SK-N-SH (cell line): ENCODE measurements around the gene MALT1.
"Not testable (repeated sequence)": the region's sequence is repeated elsewhere in the genome, so short reads cannot be mapped to it uniquely, and the experiment has no call there.

Source experiments
- CTCF ChIP-seq: fragments of 200-600 bp; sonication (generic); IDR thresholded peaks from 2 replicates; pipeline ENCODE4 v1.6.1; 2017; ENCODE audit warnings: antibody characterized with exemption, mild to moderate bottlenecking, moderate library complexity
- FOSL2 ChIP-seq: IDR thresholded peaks from 2 replicates; pipeline ENCODE4 v1.4.0; 2012; ENCODE audit warnings: low read depth, mild to moderate bottlenecking, moderate library complexity, borderline replicate concordance
- FOXM1 ChIP-seq: IDR thresholded peaks from 2 replicates; pipeline ENCODE4 v1.4.0; 2012; ENCODE audit warnings: low read depth, mild to moderate bottlenecking
- GABPA ChIP-seq: IDR thresholded peaks from 2 replicates; pipeline ENCODE4 v1.4.0; 2012; ENCODE audit warnings: low read depth, mild to moderate bottlenecking
- GATA2 ChIP-seq: sonication (generic); formaldehyde crosslinking; IDR thresholded peaks from 2 replicates; pipeline ENCODE4 v1.5.0; 2020; ENCODE audit warnings: mild to moderate bottlenecking, missing genetic modification reagents
- PBX3 ChIP-seq: IDR thresholded peaks from 2 replicates; pipeline ENCODE4; 2012
- POLR2AphosphoS5 ChIP-seq: IDR thresholded peaks from 2 replicates; pipeline ENCODE4 v1.6.1; 2012; ENCODE audit warnings: low read depth, low read length
- RAD21 ChIP-seq: IDR thresholded peaks from 2 replicates; pipeline ENCODE4 v1.6.1; 2012; ENCODE audit warnings: mild to moderate bottlenecking, low read length
- RFX5 ChIP-seq: IDR thresholded peaks from 2 replicates; pipeline ENCODE4 v1.6.1; 2012; ENCODE audit warnings: mild to moderate bottlenecking, improper control_type of control experiment, low read length
- RXRA ChIP-seq: IDR thresholded peaks from 2 replicates; pipeline ENCODE4 v1.4.0; 2012; ENCODE audit warnings: low read depth, mild to moderate bottlenecking, borderline replicate concordance
- USF2 ChIP-seq: fragments of 150-350 bp; IDR thresholded peaks from 2 replicates; pipeline ENCODE4 v1.6.1; 2017; ENCODE audit warnings: antibody characterized with exemption, low read length, low read depth, borderline replicate concordance

- not testable (repeated sequence) for TF ChIP-seq CTCF; RFX5; RXRA; POLR2AphosphoS5; FOXM1; FOSL2; GABPA; PBX3; RAD21; GATA2 (CRISPR knock-in tag); USF2
Measured at GRCh38 chr18:58757351-58757750, 86.1 kb downstream of the MALT1 start.
